Mucosa of stomach (tissue), 1 donor: ENCODE data around the gene DDC.
"Not testable (repeated sequence)": the region's sequence is repeated elsewhere in the genome, so short reads cannot be mapped to it uniquely, and the experiment has no call there.

Source experiments
- H3K27me3 ChIP-seq: one replicate; pipeline ENCODE4 v1.7.0; 2013; ENCODE audit warnings: mild to moderate bottlenecking, low read length; ENCODE audit not compliant: control insufficient read depth, insufficient read depth
- H3K36me3 ChIP-seq: one replicate; pipeline ENCODE4 v1.7.0; 2013; ENCODE audit warnings: low read length; ENCODE audit not compliant: control insufficient read depth, insufficient read depth
- H3K4me1 ChIP-seq: one replicate; pipeline ENCODE4 v1.7.0; 2013; ENCODE audit warnings: mild to moderate bottlenecking, low read length; ENCODE audit not compliant: control insufficient read depth, insufficient read depth
- H3K4me3 ChIP-seq: one replicate; pipeline ENCODE4 v1.7.0; 2013; ENCODE audit warnings: low read length
- H3K9ac ChIP-seq: one replicate; pipeline ENCODE4 v1.7.0; 2013; ENCODE audit warnings: mild to moderate bottlenecking, low read length, moderate library complexity
- H3K9me3 ChIP-seq: one replicate; pipeline ENCODE4 v1.7.0; 2013; ENCODE audit warnings: mild to moderate bottlenecking, low read length, moderate library complexity; ENCODE audit not compliant: control insufficient read depth
- donor health status: Pancreatic carcinoma.

The DDC gene

GRCh38 chr7:50560865-50561351 is 4.3 kb downstream of the DDC start:
- peaks cover 31% of the 10 kb centered on the region for H3K4me1 ChIP-seq
- H3K9me3 ChIP-seq, result no peaks in the 10 kb centered on the region
- H3K9ac ChIP-seq, result peak overlapping the region; percentile 12
- no peaks in the 10 kb centered on the region for H3K36me3 ChIP-seq
- H3K4me3 ChIP-seq, result no peak overlapping the region
- no peaks in the 10 kb centered on the region for H3K27me3 ChIP-seq

GRCh38 chr7:50559881-50560280 is 5.3 kb downstream of the DDC start:
- H3K36me3 ChIP-seq, result no peaks in the 10 kb centered on the region
- no peaks in the 10 kb centered on the region for H3K9me3 ChIP-seq
- H3K9ac ChIP-seq, result no peak overlapping the region
- no peaks in the 10 kb centered on the region for H3K27me3 ChIP-seq
- no peak overlapping the region for H3K4me3 ChIP-seq
- peaks cover 20% of the 10 kb centered on the region for H3K4me1 ChIP-seq

- Histone ChIP-seq H3K9ac (no peak overlapping the region), H3K36me3 (no peaks in the 10 kb centered on the region), H3K27me3 (no peaks in the 10 kb centered on the region), H3K4me1 (peaks cover 19% of the 10 kb centered on the region), H3K4me3 (no peak overlapping the region), H3K9me3 (no peaks in the 10 kb centered on the region)
These were observed 6.7 kb downstream of the DDC start for GRCh38 chr7:50558294-50559053.

- no peaks in the 10 kb centered on the region for H3K9me3 ChIP-seq
- H3K4me1 ChIP-seq, result peaks cover 28% of the 10 kb centered on the region
- no peak overlapping the region for H3K4me3 ChIP-seq
These were observed 8.1 kb downstream of the DDC start for GRCh38 chr7:50557099-50557498.

GRCh38 chr7:50556247-50556991 is 8.8 kb downstream of the DDC start:
- H3K27me3 ChIP-seq, result no peaks in the 10 kb centered on the region
- H3K4me1 ChIP-seq, result peaks cover 32% of the 10 kb centered on the region
- no peak overlapping the region for H3K4me3 ChIP-seq
- no peaks in the 10 kb centered on the region for H3K36me3 ChIP-seq
- no peaks in the 10 kb centered on the region for H3K9me3 ChIP-seq
- no peak overlapping the region for H3K9ac ChIP-seq

More at GRCh38 chr7:50557099-50557498, 8.1 kb downstream of the DDC start:
- Histone ChIP-seq H3K27me3 (no peaks in the 10 kb centered on the region), H3K9ac (no peak overlapping the region), H3K36me3 (no peaks in the 10 kb centered on the region)

- Histone ChIP-seq H3K4me1 (peaks cover 32% of the 10 kb centered on the region), H3K9ac (no peak overlapping the region), H3K36me3 (no peaks in the 10 kb centered on the region), H3K9me3 (no peaks in the 10 kb centered on the region), H3K4me3 (no peak overlapping the region), H3K27me3 (no peaks in the 10 kb centered on the region)
These were observed 9.5 kb downstream of the DDC start for GRCh38 chr7:50555594-50556140.

- no peak overlapping the region for H3K4me3 ChIP-seq
- no peak overlapping the region for H3K9ac ChIP-seq
- no peaks in the 10 kb centered on the region for H3K36me3 ChIP-seq
- peaks cover 32% of the 10 kb centered on the region for H3K4me1 ChIP-seq
- H3K27me3 ChIP-seq, result no peaks in the 10 kb centered on the region
- no peaks in the 10 kb centered on the region for H3K9me3 ChIP-seq
These were observed 10.5 kb downstream of the DDC start for GRCh38 chr7:50554431-50555322.

- Histone ChIP-seq H3K9ac (no peak overlapping the region), H3K9me3 (no peaks in the 10 kb centered on the region), H3K27me3 (no peaks in the 10 kb centered on the region), H3K4me3 (no peak overlapping the region), H3K4me1 (peaks cover 32% of the 10 kb centered on the region), H3K36me3 (no peaks in the 10 kb centered on the region)
These were observed 11.2 kb downstream of the DDC start for GRCh38 chr7:50553973-50554372.

GRCh38 chr7:50552921-50553320 is 12.3 kb downstream of the DDC start:
- Histone ChIP-seq H3K27me3 (no peaks in the 10 kb centered on the region), H3K36me3 (no peaks in the 10 kb centered on the region), H3K9ac (no peak overlapping the region), H3K9me3 (no peaks in the 10 kb centered on the region), H3K4me3 (no peak overlapping the region), H3K4me1 (peaks cover 24% of the 10 kb centered on the region)

GRCh38 chr7:50552139-50552538 is 13.1 kb downstream of the DDC start:
- no peaks in the 10 kb centered on the region for H3K9me3 ChIP-seq
- H3K36me3 ChIP-seq, result no peaks in the 10 kb centered on the region

GRCh38 chr7:50545613-50546012 is 19.6 kb downstream of the DDC start:
- not testable (repeated sequence) for H3K9ac ChIP-seq, H3K9me3 ChIP-seq, H3K4me3 ChIP-seq, H3K36me3 ChIP-seq, H3K27me3 ChIP-seq, H3K4me1 ChIP-seq

More at GRCh38 chr7:50552139-50552538, 13.1 kb downstream of the DDC start:
- Histone ChIP-seq H3K4me1 (peaks cover 23% of the 10 kb centered on the region), H3K9ac (no peak overlapping the region), H3K4me3 (no peak overlapping the region), H3K27me3 (no peaks in the 10 kb centered on the region)
